A549 (cell line): ENCODE data around the gene MAGI1. TPM values are rescaled to one million over a fixed set of nuclear protein-coding genes. Genes with fewer than 3 reads are reported as not detected.

ENCODE experiments used
- ATAC-seq, 2 experiments: fragments of 200-7000 bp in 1 of 2; fragments of >200 bp in 1 of 2; cut with Nextera tagmentation in 1 of 2; cut with Tn5 transposase in 1 of 2; 3 replicates each; pipeline versions ENCODE4 v1.8.0 to v1.9.1; 2018 to 2020; ENCODE audit warnings: mild to moderate bottlenecking in 1 of 2, moderate library complexity in 1 of 2
- CTCF ChIA-PET: fragments of 300-600 bp; sonication (Branson Sonifier 250); formaldehyde crosslinking; extraction: SDS; loops from one replicate; lab custom pipeline; 2021; ENCODE audit warnings: antibody characterized with exemption, inconsistent platforms; lab: Yijun Ruan, JAX
- POLR2A ChIA-PET: fragments of 350-600 bp; formaldehyde crosslinking; extraction: SDS; loops from one replicate; lab custom pipeline; 2021; ENCODE audit warnings: antibody characterized with exemption, inconsistent platforms; lab: Yijun Ruan, JAX
- DNase-seq, 2 experiments: peaks; one replicate each; pipeline versions ENCODE4 v3.0.0 to v3.0.0-alpha.2; 2011 to 2016; ENCODE audit warnings: low read depth in 1 of 2, low spot score in 1 of 2
- FAIRE-seq: peaks from 2 replicates; lab custom pipeline; 2011; peaks lifted over from hg19 to GRCh38; lab: Jason Lieb, UNC
- H3K27ac ChIP-seq, 2 experiments: fragments of >200 bp; sonication (Bioruptor Twin); formaldehyde crosslinking; 3 replicates each; pipeline ENCODE4 v1.5.1; 2016 to 2017
- H3K4me1 ChIP-seq: fragments of >200 bp; sonication (Bioruptor Twin); formaldehyde crosslinking; 3 replicates; pipeline ENCODE4 v1.6.1; 2016
- H3K4me2 ChIP-seq: fragments of >200 bp; sonication (Bioruptor Twin); formaldehyde crosslinking; 3 replicates; pipeline ENCODE4 v1.6.1; 2016
- H3K4me3 ChIP-seq: fragments of >200 bp; sonication (Bioruptor Twin); formaldehyde crosslinking; 3 replicates; pipeline ENCODE4 v1.5.1; 2016
- H3K9me3 ChIP-seq: fragments of >200 bp; sonication (Bioruptor Twin); formaldehyde crosslinking; 3 replicates; pipeline ENCODE4 v1.6.1; 2016
- ATOH8 ChIP-seq: fragments of 250-450 bp; sonication (Bioruptor Pico); IDR thresholded peaks from 2 replicates; pipeline ENCODE4 v1.5.0; 2020; ENCODE audit warnings: low read depth, mild to moderate bottlenecking, moderate library complexity
- E2F6 ChIP-seq: IDR thresholded peaks from 2 replicates; pipeline ENCODE4 v1.6.1; 2012; ENCODE audit warnings: low read depth, borderline replicate concordance
- EHF ChIP-seq: fragments of 250-450 bp; sonication (Bioruptor Pico); IDR thresholded peaks from 2 replicates; pipeline ENCODE4 v1.5.0; 2020; ENCODE audit warnings: mild to moderate bottlenecking
- EHMT2 ChIP-seq: fragments of 200-600 bp; sonication (generic); IDR thresholded peaks from 2 replicates; pipeline ENCODE4 v1.6.1; 2016; ENCODE audit warnings: antibody characterized with exemption, low read depth, mild to moderate bottlenecking, moderate library complexity
- EP300 ChIP-seq, 2 experiments: fragments of >200 bp; sonication (Bioruptor Twin); formaldehyde crosslinking; IDR thresholded peaks; 2 replicates in 1 of 2; 3 replicates in 1 of 2; pipeline ENCODE4 v1.6.1; 2016 to 2017
- ESRRA ChIP-seq: fragments of 150-350 bp; IDR thresholded peaks from 2 replicates; pipeline ENCODE4 v1.6.1; 2014; ENCODE audit warnings: mild to moderate bottlenecking, low read length, borderline replicate concordance
- HMGXB4 ChIP-seq: fragments of 250-450 bp; sonication (Bioruptor Pico); IDR thresholded peaks from 2 replicates; pipeline ENCODE4 v1.5.0; 2021; ENCODE audit warnings: mild to moderate bottlenecking, moderate library complexity, borderline replicate concordance
- HOXB5 ChIP-seq: fragments of 250-450 bp; sonication (Bioruptor Pico); IDR thresholded peaks from 2 replicates; pipeline ENCODE4 v1.5.0; 2020; ENCODE audit warnings: mild to moderate bottlenecking, moderate library complexity
- JUN ChIP-seq, 2 experiments: fragments of >200 bp; sonication (Bioruptor Twin); formaldehyde crosslinking; IDR thresholded peaks; 2 replicates in 1 of 2; 3 replicates in 1 of 2; pipeline ENCODE4 v1.6.1; 2016 to 2017
- MAFK ChIP-seq: fragments of 450-650 bp; IDR thresholded peaks from 2 replicates; pipeline ENCODE4 v1.6.1; 2014; ENCODE audit not compliant: partially characterized antibody
- MAX ChIP-seq: IDR thresholded peaks from 2 replicates; pipeline ENCODE4 v1.6.1; 2012
- NPAS2 ChIP-seq: fragments of 250-450 bp; sonication (Bioruptor Pico); IDR thresholded peaks from 2 replicates; pipeline ENCODE4 v1.8.0; 2022; ENCODE audit warnings: mild to moderate bottlenecking, moderate library complexity, borderline replicate concordance
- PBX3 ChIP-seq: IDR thresholded peaks from 2 replicates; pipeline ENCODE4 v1.6.1; 2012
- POLR2AphosphoS2 ChIP-seq: conservative IDR thresholded peaks from 2 replicates; pipeline ENCODE4 v1.6.1; 2012; ENCODE audit warnings: low read length, improper control_type of control experiment, inconsistent platforms
- RAD21 ChIP-seq, 2 experiments: fragments of >200 bp in 1 of 2; sonication (Bioruptor Twin) in 1 of 2; formaldehyde crosslinking in 1 of 2; IDR thresholded peaks in 1 of 2; conservative IDR thresholded peaks in 1 of 2; 2 replicates in 1 of 2; 3 replicates in 1 of 2; pipeline ENCODE4 v1.6.1; 2012 to 2018; ENCODE audit warnings: inconsistent platforms in 1 of 2
- RARB ChIP-seq: fragments of 250-450 bp; sonication (Bioruptor Pico); IDR thresholded peaks from 2 replicates; pipeline ENCODE4 v1.8.0; 2021; ENCODE audit warnings: mild to moderate bottlenecking, moderate library complexity
- RCOR1 ChIP-seq: fragments of 150-350 bp; IDR thresholded peaks from 2 replicates; pipeline ENCODE4 v1.6.1; 2014; ENCODE audit warnings: antibody characterized with exemption, low read length, low read depth
- RNF2 ChIP-seq: fragments of 200-600 bp; sonication (generic); IDR thresholded peaks from 2 replicates; pipeline ENCODE4 v1.6.1; 2016; ENCODE audit warnings: low read depth, mild to moderate bottlenecking, antibody characterized with exemption, moderate library complexity, borderline replicate concordance
- SMC3 ChIP-seq: fragments of >200 bp; sonication (Bioruptor Twin); formaldehyde crosslinking; IDR thresholded peaks from 3 replicates; pipeline ENCODE4 v1.6.1; 2018; ENCODE audit warnings: inconsistent platforms
- ZSCAN20 ChIP-seq: fragments of 250-450 bp; sonication (Bioruptor Pico); IDR thresholded peaks from 2 replicates; pipeline ENCODE4 v1.8.0; 2022; ENCODE audit warnings: mild to moderate bottlenecking, moderate library complexity
- WGBS: methylation state at CpG from one replicate; pipeline ENCODE4 v1.1.6; 2017; ENCODE audit errors: missing lambda C conversion rate; 5-methylcytosine and 5-hydroxymethylcytosine counted together
- polyA plus RNA-seq, 4 experiments: library from polyadenylated mRNA; depleted of rRNA in 3 of 4; stranded (reverse); fragments of >200 nt; fragmentation: RNase III in 1 of 4; extraction: RNeasy Plus Mini Kit Qiagen cat#74134 plus additional on column Dnase treatment in 1 of 4; gene quantifications; 2 replicates in 3 of 4; 3 replicates in 1 of 4; pipeline ENCODE4 v1.2.3, GENCODE V29; 2011 to 2017

MAGI1 gene
- polyA plus RNA-seq, 2 of the 4 experiments (the other 2 are of a cell fraction) = 4.7 to 6.6 TPM

- no peak overlapping the region for H3K4me2 ChIP-seq
- FAIRE-seq (no peak), ATAC-seq (no peak), DNase-seq (no peak)
- H3K4me3 ChIP-seq = no peak overlapping the region
- H3K27ac ChIP-seq = no peak overlapping the region
- H3K4me1 ChIP-seq = no peaks in the 10 kb centered on the region; the same call in 2 of the 3 replicates
- TF ChIP-seq ESRRA = no peak
- TF ChIP-seq EHMT2 = no peak
- TF ChIP-seq NPAS2 (CRISPR knock-in tag) = no peak
- TF ChIP-seq MAX = no peak
- no peak for TF ChIP-seq SMC3
- TF ChIP-seq POLR2AphosphoS2 = no peak
- no peak for TF ChIP-seq ATOH8 (CRISPR knock-in tag)
- TF ChIP-seq RARB (CRISPR knock-in tag) = no peak
- TF ChIP-seq E2F6 = no peak
- 70% methylated on average over 3 of the region's 3 CpGs for WGBS
- POLR2A ChIA-PET = no interaction called here
- H3K9me3 ChIP-seq = no peaks in the 10 kb centered on the region
- CTCF ChIA-PET = interaction anchor here (1.6 kb wide), 1 partner anchor 76 kb away, joined by 3 read pairs; no protein-coding TSS in a partner anchor
These were observed 363.7 kb downstream of the MAGI1 start for GRCh38 chr3:65675011-65675410.

GRCh38 chr3:65674226-65674625 is 364.5 kb downstream of the MAGI1 start:
- TF ChIP-seq RAD21 (conservative IDR thresholded peaks at IDR 0.05 in 1 of 2, IDR thresholded peaks at IDR 0.05 in 1 of 2) (no peak), ZSCAN20 (CRISPR knock-in tag) (no peak), EP300 (IDR thresholded peaks at IDR 0.05) (no peak), EHMT2 (no peak), HOXB5 (CRISPR knock-in tag) (no peak), RNF2 (no peak), PBX3 (no peak), ATOH8 (CRISPR knock-in tag) (no peak), JUN (IDR thresholded peaks at IDR 0.05) (no peak), RCOR1 (no peak), MAFK (no peak), HMGXB4 (CRISPR knock-in tag) (no peak), RARB (CRISPR knock-in tag) (no peak), EHF (CRISPR knock-in tag) (no peak)
- H3K27ac ChIP-seq = no peak overlapping the region
- ATAC-seq (no peak), DNase-seq (no peak), FAIRE-seq (no peak)
- H3K4me1 ChIP-seq = no peaks in the 10 kb centered on the region; the same call in 2 of the 3 replicates
- CTCF ChIA-PET = interaction anchor here (1.6 to 2.1 kb wide), 4 partner anchors 8 to 1144 kb away, joined by 3 to 12 read pairs (median 8); no protein-coding TSS in a partner anchor
- no peak overlapping the region for H3K4me2 ChIP-seq
- H3K9me3 ChIP-seq = no peaks in the 10 kb centered on the region
- 40% methylated on average over 2 of the region's 2 CpGs for WGBS
- POLR2A ChIA-PET = no interaction called here
- H3K4me3 ChIP-seq = no peak overlapping the region
